Neural crest cell (in vitro differentiated cells): Measurements from ENCODE around the gene MYO10. TPM values are rescaled to one million over a fixed set of nuclear protein-coding genes. Genes with fewer than 3 reads are reported as not detected.

ENCODE experiments used
- DNase-seq: peaks from one replicate; pipeline ENCODE4 v3.0.0; 2021; ENCODE audit warnings: low read depth, mixed read lengths, low spot score
- H3K27ac Mint-ChIP-seq: one replicate; pipeline ENCODE4 v1.8.0; 2021; ENCODE audit warnings: mild to moderate bottlenecking, mixed read lengths; ENCODE audit not compliant: unreplicated experiment
- H3K27me3 Mint-ChIP-seq: 2 replicates; pipeline ENCODE4 v1.8.0; 2021; ENCODE audit warnings: low read depth, mild to moderate bottlenecking, mixed read lengths
- H3K36me3 Mint-ChIP-seq: 2 replicates; pipeline ENCODE4 v1.8.0; 2021; ENCODE audit warnings: low read depth, mild to moderate bottlenecking, mixed read lengths
- H3K4me1 Mint-ChIP-seq: 2 replicates; pipeline ENCODE4 v1.8.0; 2021; ENCODE audit warnings: mixed read lengths
- H3K4me3 Mint-ChIP-seq: one replicate; pipeline ENCODE4 v1.8.0; 2021; ENCODE audit warnings: mild to moderate bottlenecking, mixed read lengths
- H3K9me3 Mint-ChIP-seq: 2 replicates; pipeline ENCODE4 v1.8.0; 2021; ENCODE audit warnings: mixed read lengths
- CTCF ChIP-seq: fragments of 200-600 bp; sonication (generic); conservative IDR thresholded peaks from 2 replicates; pipeline ENCODE4 v1.5.0; 2021; ENCODE audit warnings: antibody characterized with exemption, mild to moderate bottlenecking
- total RNA-seq: library from RNA; stranded (reverse); gene quantifications from 2 replicates; pipeline ENCODE4 v1.2.1, GENCODE V29; 2021

The MYO10 gene
- total RNA-seq, 1 donor from 2014 or later = 94.4 TPM

- H3K9me3 Mint-ChIP-seq = no peaks in the 10 kb centered on the region
- H3K4me1 Mint-ChIP-seq = peaks cover 69% of the 10 kb centered on the region
- H3K27ac Mint-ChIP-seq = no peak overlapping the region
- H3K27me3 Mint-ChIP-seq = peaks cover 22% of the 10 kb centered on the region
- H3K4me3 Mint-ChIP-seq = peak overlapping the region; percentile 95
- H3K36me3 Mint-ChIP-seq = no peaks in the 10 kb centered on the region
- DNase-seq = no peak
- TF ChIP-seq CTCF = no peak
Observed at GRCh38 chr5:16933337-16933736, 2.8 kb downstream of the MYO10 start.

GRCh38 chr5:16932401-16932800 lies 3.7 kb downstream of the MYO10 start:
- H3K27me3 Mint-ChIP-seq = peaks cover 13% of the 10 kb centered on the region
- no peak for TF ChIP-seq CTCF
- H3K27ac Mint-ChIP-seq = peak overlapping the region; percentile 79
- H3K4me1 Mint-ChIP-seq = peaks cover 63% of the 10 kb centered on the region
- H3K9me3 Mint-ChIP-seq = no peaks in the 10 kb centered on the region
- H3K36me3 Mint-ChIP-seq = no peaks in the 10 kb centered on the region
- peak overlapping the region; percentile 95 for H3K4me3 Mint-ChIP-seq
- DNase-seq = no peak

GRCh38 chr5:16931334-16932110 lies 4.6 kb downstream of the MYO10 start:
- no peak for TF ChIP-seq CTCF
- Mint-ChIP-seq H3K27me3 (peaks cover 4% of the 10 kb centered on the region), H3K9me3 (no peaks in the 10 kb centered on the region), H3K27ac (peak overlapping the region; percentile 51), H3K4me1 (peaks cover 56% of the 10 kb centered on the region), H3K36me3 (no peaks in the 10 kb centered on the region), H3K4me3 (peak overlapping the region; percentile 95)
- DNase-seq = no peak

- no peak for DNase-seq
- Mint-ChIP-seq H3K27me3 (peaks cover 2% of the 10 kb centered on the region), H3K4me1 (peaks cover 53% of the 10 kb centered on the region), H3K4me3 (peak overlapping the region; percentile 21), H3K36me3 (no peaks in the 10 kb centered on the region), H3K9me3 (no peaks in the 10 kb centered on the region), H3K27ac (no peak overlapping the region)
- no peak for TF ChIP-seq CTCF
Observed at GRCh38 chr5:16930496-16930895, 5.6 kb downstream of the MYO10 start.

- H3K4me3 Mint-ChIP-seq = peak overlapping the region; percentile 21
- peaks cover 49% of the 10 kb centered on the region for H3K4me1 Mint-ChIP-seq
- no peak for TF ChIP-seq CTCF
- no peak overlapping the region for H3K27ac Mint-ChIP-seq
- DNase-seq = no peak
- H3K27me3 Mint-ChIP-seq = peaks cover 2% of the 10 kb centered on the region
- H3K36me3 Mint-ChIP-seq = no peaks in the 10 kb centered on the region
- no peaks in the 10 kb centered on the region for H3K9me3 Mint-ChIP-seq
Observed at GRCh38 chr5:16929831-16930230, 6.3 kb downstream of the MYO10 start.
